ENCODE data around the gene NOB1. TPM values are rescaled to one million over a fixed set of nuclear protein-coding genes. Genes with fewer than 3 reads are reported as not detected.
"Not testable (repeated sequence)": the region's sequence is repeated elsewhere in the genome, so short reads cannot be mapped to it uniquely, and the experiment has no call there.

Gene NOB1
- total RNA-seq, 1 donor from 2014 or later, result 20.2 TPM

DNA sequence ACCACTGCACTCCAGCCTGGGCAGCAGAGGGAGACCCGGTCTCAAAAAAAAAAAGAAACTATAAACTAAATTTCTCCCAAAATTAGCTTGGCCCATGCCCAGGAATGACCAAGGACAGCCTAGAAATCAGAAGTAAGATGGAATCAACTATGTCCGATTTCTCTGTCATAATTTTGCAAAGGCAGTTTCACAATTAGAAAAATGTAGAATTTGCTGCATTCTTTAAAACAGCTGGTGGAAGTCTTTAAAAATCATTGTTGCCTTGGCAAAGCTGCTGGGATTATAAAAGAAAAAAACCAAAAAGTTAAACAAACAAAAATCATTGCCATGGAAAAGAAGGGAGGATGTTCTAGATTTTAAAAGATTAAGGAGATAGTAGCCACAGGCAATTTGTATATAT, 39.8 kb upstream of the NOB1 start:
- peaks cover 0 to 9% of the 10 kb centered on the region in 2 donors for H3K36me3 ChIP-seq
- intact Hi-C loops (cut with DNase I), result loop anchor here (10.0 kb wide), 1 partner anchor 50 kb away; no protein-coding TSS in a partner anchor
- H3K27ac ChIP-seq, result no peak overlapping the region
- peaks cover 0 to 5% of the 10 kb centered on the region in 2 donors for H3K4me1 ChIP-seq
- H3K9me3 ChIP-seq, result no peaks in the 10 kb centered on the region
- TF ChIP-seq, protein P1, sequence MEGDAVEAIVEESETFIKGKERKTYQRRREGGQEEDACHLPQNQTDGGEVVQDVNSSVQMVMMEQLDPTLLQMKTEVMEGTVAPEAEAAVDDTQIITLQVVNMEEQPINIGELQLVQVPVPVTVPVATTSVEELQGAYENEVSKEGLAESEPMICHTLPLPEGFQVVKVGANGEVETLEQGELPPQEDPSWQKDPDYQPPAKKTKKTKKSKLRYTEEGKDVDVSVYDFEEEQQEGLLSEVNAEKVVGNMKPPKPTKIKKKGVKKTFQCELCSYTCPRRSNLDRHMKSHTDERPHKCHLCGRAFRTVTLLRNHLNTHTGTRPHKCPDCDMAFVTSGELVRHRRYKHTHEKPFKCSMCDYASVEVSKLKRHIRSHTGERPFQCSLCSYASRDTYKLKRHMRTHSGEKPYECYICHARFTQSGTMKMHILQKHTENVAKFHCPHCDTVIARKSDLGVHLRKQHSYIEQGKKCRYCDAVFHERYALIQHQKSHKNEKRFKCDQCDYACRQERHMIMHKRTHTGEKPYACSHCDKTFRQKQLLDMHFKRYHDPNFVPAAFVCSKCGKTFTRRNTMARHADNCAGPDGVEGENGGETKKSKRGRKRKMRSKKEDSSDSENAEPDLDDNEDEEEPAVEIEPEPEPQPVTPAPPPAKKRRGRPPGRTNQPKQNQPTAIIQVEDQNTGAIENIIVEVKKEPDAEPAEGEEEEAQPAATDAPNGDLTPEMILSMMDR (IDR thresholded peaks at IDR 0.05), result no peak
- no peaks in the 10 kb centered on the region for H3K27me3 ChIP-seq
- no peak overlapping the region for H3K4me3 ChIP-seq
- no peak for DNase-seq (ENCODE audit: low spot score in 2 of 2)

DNA sequence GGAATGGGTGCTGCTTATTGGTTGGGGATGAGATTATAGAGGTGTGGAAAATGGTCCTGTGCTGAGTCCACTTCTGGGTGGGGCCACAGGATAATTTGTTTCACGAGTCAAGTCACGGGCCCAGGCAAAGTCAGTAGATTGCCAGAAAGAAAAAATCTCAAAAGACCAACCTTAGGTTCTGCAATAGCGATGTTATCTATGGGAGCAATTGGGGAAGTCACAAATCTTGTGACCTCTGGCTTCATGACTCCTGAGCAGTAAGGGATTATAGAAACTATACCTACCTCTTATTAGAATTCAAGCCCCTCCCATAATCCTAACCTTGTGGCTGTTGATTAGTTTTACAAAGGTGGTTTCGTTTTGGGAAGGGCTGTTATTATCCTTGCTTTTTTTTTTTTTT, 38.8 kb upstream of the NOB1 start:
- H3K4me3 ChIP-seq, result no peak overlapping the region
- intact Hi-C loops (cut with DNase I), result loop anchor here (10.0 kb wide), 1 partner anchor 51 kb away; no protein-coding TSS in a partner anchor
- no peak for DNase-seq (ENCODE audit: low spot score in 2 of 2)
- TF ChIP-seq, protein P1 (IDR thresholded peaks at IDR 0.05), result no peak
- no peaks in the 10 kb centered on the region for H3K27me3 ChIP-seq
- H3K36me3 ChIP-seq, result peaks cover 0 to 12% of the 10 kb centered on the region in 2 donors
- H3K9me3 ChIP-seq, result no peaks in the 10 kb centered on the region
- no peak overlapping the region for H3K27ac ChIP-seq
- peaks cover 0 to 5% of the 10 kb centered on the region in 2 donors for H3K4me1 ChIP-seq

DNA sequence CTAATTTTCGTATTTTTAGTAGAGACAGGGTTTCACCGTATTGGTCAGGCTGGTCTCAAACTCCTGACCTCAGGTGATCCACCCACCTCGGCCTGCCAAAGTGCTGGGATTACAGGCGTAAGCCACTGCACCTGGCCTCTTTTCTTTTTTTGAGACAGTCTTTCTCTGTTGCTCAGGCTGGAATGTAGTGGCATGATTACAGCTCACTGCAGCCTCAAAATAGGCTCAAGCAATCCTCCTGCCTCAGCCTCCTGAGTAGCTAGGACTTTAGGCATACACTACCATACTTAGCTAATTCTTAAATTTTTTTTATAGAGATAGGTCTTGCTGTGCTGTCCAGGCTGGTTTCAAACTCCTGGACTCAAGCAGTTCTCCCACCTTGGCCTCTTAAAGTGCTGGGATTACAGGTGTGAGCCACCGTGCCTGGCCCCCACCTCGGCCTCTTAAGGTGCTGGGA, 36.7 kb upstream of the NOB1 start:
- not testable (repeated sequence) for DNase-seq (ENCODE audit: low spot score in 2 of 2); H3K4me3 ChIP-seq; H3K9me3 ChIP-seq; H3K4me1 ChIP-seq; H3K27ac ChIP-seq; H3K27me3 ChIP-seq
- H3K36me3 ChIP-seq, result peaks cover 14 to 33% of the 10 kb centered on the region in 2 donors
- intact Hi-C loops (cut with DNase I), result loop anchor here (10.0 kb wide), 1 partner anchor 53 kb away; no protein-coding TSS in a partner anchor

DNA sequence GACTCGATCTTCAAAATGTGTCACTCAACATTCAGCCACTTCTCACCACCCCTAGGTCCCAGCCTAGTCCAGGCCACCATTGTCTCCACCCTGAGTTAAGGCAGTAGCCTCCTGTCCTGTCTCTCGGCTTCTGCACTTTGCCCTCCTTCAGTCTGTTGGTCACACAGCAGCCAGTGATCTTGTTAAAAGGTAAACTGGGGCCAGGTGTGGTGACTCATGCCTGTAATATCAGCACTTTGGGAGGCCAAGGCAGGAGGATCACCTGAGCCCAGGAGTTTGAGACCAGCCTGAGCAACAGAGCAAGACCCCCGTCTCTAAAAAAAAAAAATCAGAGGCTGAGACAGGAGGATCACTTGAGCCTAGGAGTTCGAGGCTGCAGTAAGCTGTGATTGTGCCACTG, 33.2 kb upstream of the NOB1 start:
- peaks cover 14 to 37% of the 10 kb centered on the region in 2 donors for H3K36me3 ChIP-seq
- intact Hi-C loops (cut with DNase I), result no loop called here
- no peaks in the 10 kb centered on the region for H3K4me1 ChIP-seq
- no peaks in the 10 kb centered on the region for H3K27me3 ChIP-seq
- TF ChIP-seq, protein P1 (IDR thresholded peaks at IDR 0.05), result no peak
- H3K9me3 ChIP-seq, result no peaks in the 10 kb centered on the region
- H3K27ac ChIP-seq, result no peak overlapping the region
- no peak for DNase-seq (ENCODE audit: low spot score in 2 of 2)
- H3K4me3 ChIP-seq, result no peak overlapping the region

DNA sequence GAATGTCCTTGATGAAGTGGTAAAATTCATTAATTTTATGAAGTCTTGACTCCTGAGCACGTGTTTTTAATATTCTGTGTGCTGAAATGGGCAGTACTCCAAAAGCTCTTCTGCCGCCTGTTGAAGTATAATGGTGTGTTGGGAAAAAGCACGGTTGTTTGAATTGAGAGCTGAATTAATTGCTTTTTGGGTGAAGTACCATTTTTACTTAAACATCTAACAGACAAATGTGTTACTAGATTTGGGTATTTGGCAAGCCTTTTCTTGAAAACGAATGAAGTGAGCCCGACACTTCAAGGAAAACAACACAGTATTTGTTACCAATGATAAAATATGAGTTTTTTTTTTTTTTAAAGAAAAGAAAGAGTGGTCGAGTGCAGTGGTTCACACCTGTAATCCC, 29.9 kb upstream of the NOB1 start:
- no peak for DNase-seq (ENCODE audit: low spot score in 2 of 2)
- H3K4me1 ChIP-seq, result no peaks in the 10 kb centered on the region
- intact Hi-C loops (cut with DNase I), result no loop called here
- no peak overlapping the region for H3K27ac ChIP-seq
- no peaks in the 10 kb centered on the region for H3K27me3 ChIP-seq
- TF ChIP-seq, protein P1 (IDR thresholded peaks at IDR 0.05), result no peak
- no peaks in the 10 kb centered on the region for H3K9me3 ChIP-seq
- H3K36me3 ChIP-seq, result peaks cover 14 to 35% of the 10 kb centered on the region in 2 donors
- H3K4me3 ChIP-seq, result no peak overlapping the region

DNA sequence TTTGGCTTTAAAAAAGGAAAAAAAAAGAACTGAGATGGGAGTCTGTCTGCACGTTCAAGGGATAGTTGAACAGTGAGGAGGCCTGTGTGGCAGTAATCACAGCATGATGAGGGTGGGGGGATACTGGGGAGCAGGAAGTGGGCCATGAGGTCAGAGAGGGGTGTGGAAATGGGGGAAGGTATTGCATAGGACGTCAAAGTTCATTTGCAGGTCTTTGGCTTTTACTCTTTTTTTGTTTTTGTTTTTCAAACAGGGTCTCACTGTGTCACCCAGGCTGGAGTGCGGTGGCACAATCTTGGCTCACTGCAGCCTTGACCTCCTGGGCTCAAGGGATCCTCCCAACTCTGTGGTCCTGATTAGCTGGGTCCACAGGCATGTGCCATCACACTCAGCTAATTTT, 26.4 kb upstream of the NOB1 start:
- intact Hi-C loops (cut with DNase I), result no loop called here
- peaks cover 0 to 1% of the 10 kb centered on the region in 2 donors for H3K9me3 ChIP-seq
- H3K27me3 ChIP-seq, result no peaks in the 10 kb centered on the region
- no peak overlapping the region for H3K27ac ChIP-seq
- TF ChIP-seq, protein P1 (IDR thresholded peaks at IDR 0.05), result no peak
- H3K4me3 ChIP-seq, result no peak overlapping the region
- peaks cover 0 to 5% of the 10 kb centered on the region in 2 donors for H3K36me3 ChIP-seq
- no peaks in the 10 kb centered on the region for H3K4me1 ChIP-seq
- DNase-seq (ENCODE audit: low spot score in 2 of 2), result no peak

All from ascending aorta (tissue), 2 donors.